ENCODE data around the gene AGAP3. TPM values are rescaled to one million over a fixed set of nuclear protein-coding genes. Genes with fewer than 3 reads are reported as not detected.

AGAP3 gene
- total and polyA plus RNA-seq, 2 of the 4 experiments (the other 2 are of a cell fraction) = 35.3 to 93.9 TPM

- TF ChIP-seq BHLHE40 (IDR thresholded peaks at IDR 0.05; ENCODE audit: low read depth, low read length) (no peak), MXI1 (IDR thresholded peaks at IDR 0.05; ENCODE audit: borderline replicate concordance, low read depth, low read length) (no peak), CEBPB (IDR thresholded peaks at IDR 0.05; ENCODE audit: low read depth, low read length) (no peak), ELK1 (IDR thresholded peaks at IDR 0.05; ENCODE audit: borderline replicate concordance, low read depth, low read length) (no peak), FOS (IDR thresholded peaks at IDR 0.05; ENCODE audit: low read depth, low read length) (no peak), MAFK (IDR thresholded peaks at IDR 0.05; ENCODE audit: low read depth, low read length) (no peak), RAD21 (IDR thresholded peaks at IDR 0.05; ENCODE audit: low read length) (no peak), RCOR1 (IDR thresholded peaks at IDR 0.05; ENCODE audit: insufficient replicate concordance, low read length) (no peak), CHD1 (IDR thresholded peaks at IDR 0.05; ENCODE audit: low read depth, low read length) (no peak), SMC3 (IDR thresholded peaks at IDR 0.05; ENCODE audit: low read depth, low read length) (no peak), NFE2L2 (IDR thresholded peaks at IDR 0.05; ENCODE audit: low read depth, low read length) (no peak), CTCF (conservative IDR thresholded peaks at IDR 0.05; ENCODE audit: low read depth, low read length) (no peak), MAZ (IDR thresholded peaks at IDR 0.05; ENCODE audit: borderline replicate concordance, low read depth, low read length) (no peak), POLR2A (IDR thresholded peaks at IDR 0.05; ENCODE audit: low read depth, low read length) (no peak), USF2 (IDR thresholded peaks at IDR 0.05; ENCODE audit: low read depth, low read length) (no peak), RFX5 (IDR thresholded peaks at IDR 0.05; ENCODE audit: low read depth, low read length) (no peak)
- no peak for ATAC-seq (ENCODE audit: low read depth)
- Histone ChIP-seq H3K4me2 (ENCODE audit: low read depth, low read length) (no peak overlapping the region), H3K4ac (ENCODE audit: low read depth, low read length) (no peak overlapping the region), H3K14ac (replicated peaks; ENCODE audit: low read depth, low read length) (no peak overlapping the region), H4K20me1 (ENCODE audit: insufficient read depth, low read length) (no peaks in the 10 kb centered on the region), H4K8ac (ENCODE audit: low read depth in 2 of 2, low read length in 2 of 2) (no peak overlapping the region), H4K91ac (ENCODE audit: insufficient read depth, low read depth, low read length) (no peak overlapping the region), H2BK15ac (ENCODE audit: low read depth, low read length) (no peak overlapping the region), H2AFZ (replicated peaks; ENCODE audit: low read length, poor library complexity) (no peak overlapping the region), H2BK20ac (ENCODE audit: low read depth, low read length) (no peak overlapping the region), H3K9me1 (ENCODE audit: insufficient read depth, low read length) (no peaks in the 10 kb centered on the region), H2AK5ac (ENCODE audit: low read depth, low read length) (no peak overlapping the region), H3K27me3 (ENCODE audit: control insufficient read depth, insufficient read depth, low read length) (peaks cover 88% of the 10 kb centered on the region), H3K79me1 (ENCODE audit: low read depth in 1 of 2, low read length in 2 of 2) (no peaks in the 10 kb centered on the region), H3K4me3 (ENCODE audit: insufficient read depth, low read depth, low read length) (no peak overlapping the region), H3K36me3 (ENCODE audit: control insufficient read depth, insufficient read depth, low read length) (no peaks in the 10 kb centered on the region), H2BK5ac (ENCODE audit: low read depth, low read length, poor library complexity, severe bottlenecking) (no peak overlapping the region), H2AK9ac (replicated peaks; ENCODE audit: low read depth, low read length, poor library complexity) (no peak overlapping the region), H3K18ac (ENCODE audit: low read depth, low read length) (no peak overlapping the region), H3K9me3 (ENCODE audit: control insufficient read depth, insufficient read depth, low read length) (no peaks in the 10 kb centered on the region), H3K27ac (ENCODE audit: insufficient read depth, low read length) (no peak overlapping the region), H4K5ac (ENCODE audit: low read depth, low read length) (no peak overlapping the region), H2BK120ac (ENCODE audit: low read depth, low read length) (no peak overlapping the region), H3K56ac (ENCODE audit: extremely low read depth, insufficient read depth, low read length) (no peak overlapping the region), H3K9ac (ENCODE audit: low read depth, low read length) (no peak overlapping the region), H3K23ac (ENCODE audit: low read depth, low read length) (no peak overlapping the region), H3K4me1 (ENCODE audit: control insufficient read depth, insufficient read depth, low read length) (no peaks in the 10 kb centered on the region)
- ChIA-PET POLR2A (ENCODE audit: unreplicated experiment) (no interaction called here), CTCF (no interaction called here)
- intact Hi-C loops (cut with micrococcal nuclease) (no loop called here), in situ Hi-C loops (cut with MboI; ENCODE audit: low sequenced_read_pairs) (no loop called here), dilution Hi-C loops (cut with HindIII; ENCODE audit: low sequenced_read_pairs, unreplicated experiment) (no loop called here)
- WGBS, 2 experiments (ENCODE audit: extremely low coverage in 2 of 2, insufficient read length in 1 of 2) = 100% methylated on average over 1 of the region's 23 CpGs; no CpG with 5 or more reads in 1 of the 2 experiments
- no peak for DNase-seq
- no TSS peak for BruUV-seq (replicated peaks)
Observed at GRCh38 chr7:151192002-151192539, 105.8 kb downstream of the AGAP3 start.
